SK-N-SH (cell line): ENCODE results near the gene PIGP.

Source experiments
- CTCF ChIP-seq: fragments of 200-600 bp; sonication (generic); IDR thresholded peaks from 2 replicates; pipeline ENCODE4 v1.6.1; 2017; ENCODE audit warnings: antibody characterized with exemption, mild to moderate bottlenecking, moderate library complexity
- EZH2phosphoT487 ChIP-seq: fragments of 200-600 bp; sonication (generic); IDR thresholded peaks from 2 replicates; pipeline ENCODE4 v1.6.1; 2017; ENCODE audit warnings: low read depth, mixed run types, mild to moderate bottlenecking, antibody characterized with exemption, moderate library complexity, borderline replicate concordance
- FOSL2 ChIP-seq: IDR thresholded peaks from 2 replicates; pipeline ENCODE4 v1.4.0; 2012; ENCODE audit warnings: low read depth, mild to moderate bottlenecking, moderate library complexity, borderline replicate concordance
- FOXM1 ChIP-seq: IDR thresholded peaks from 2 replicates; pipeline ENCODE4 v1.4.0; 2012; ENCODE audit warnings: low read depth, mild to moderate bottlenecking
- GABPA ChIP-seq: IDR thresholded peaks from 2 replicates; pipeline ENCODE4 v1.4.0; 2012; ENCODE audit warnings: low read depth, mild to moderate bottlenecking
- MEF2A ChIP-seq: IDR thresholded peaks from 2 replicates; pipeline ENCODE4 v1.4.0; 2012; ENCODE audit warnings: low read depth, borderline replicate concordance
- MXI1 ChIP-seq: IDR thresholded peaks from 2 replicates; pipeline ENCODE4 v1.6.1; 2012; ENCODE audit warnings: mild to moderate bottlenecking, low read depth, low read length, improper control_type of control experiment
- NFIC ChIP-seq: IDR thresholded peaks from 2 replicates; pipeline ENCODE4 v1.4.0; 2012; ENCODE audit warnings: borderline replicate concordance
- NRF1 ChIP-seq: IDR thresholded peaks from 2 replicates; pipeline ENCODE4 v1.6.1; 2012; ENCODE audit warnings: low read depth, mild to moderate bottlenecking, low read length
- RCOR1 ChIP-seq: fragments of 150-350 bp; IDR thresholded peaks from 2 replicates; pipeline ENCODE4 v1.6.1; 2017; ENCODE audit warnings: antibody characterized with exemption, low read length
- TCF12 ChIP-seq: IDR thresholded peaks from 2 replicates; pipeline ENCODE4 v1.4.0; 2012
- USF2 ChIP-seq: fragments of 150-350 bp; IDR thresholded peaks from 2 replicates; pipeline ENCODE4 v1.6.1; 2017; ENCODE audit warnings: antibody characterized with exemption, low read length, low read depth, borderline replicate concordance

GRCh38 chr21:37072274-37072987 lies 440 bp downstream of the PIGP start:
- TF ChIP-seq CTCF (no peak), NRF1 (no peak), FOXM1 (no peak), TCF12 (no peak), EZH2phosphoT487 (no peak), NFIC (no peak), GABPA (no peak), FOSL2 (no peak), MXI1 (no peak; the same call in 1 of the 2 replicates), USF2 (no peak), MEF2A (no peak), RCOR1 (no peak)
